ENCODE data around the gene SNX5. TPM values are rescaled to one million over a fixed set of nuclear protein-coding genes. Genes with fewer than 3 reads are reported as not detected.
"Not testable (repeated sequence)": the region's sequence is repeated elsewhere in the genome, so short reads cannot be mapped to it uniquely, and the experiment has no call there.

Gene SNX5
- total RNA-seq, 1 donor from 2014 or later: 82.5 TPM

- no peaks in the 10 kb centered on the region for H3K27me3 Mint-ChIP-seq (ENCODE audit: low read depth)
- peaks cover 2% of the 10 kb centered on the region for H3K36me3 Mint-ChIP-seq (ENCODE audit: low read depth)
- H3K4me1 Mint-ChIP-seq (ENCODE audit: low read depth): peaks cover 95% of the 10 kb centered on the region
- peak overlapping the region; percentile 92 for H3K27ac Mint-ChIP-seq (ENCODE audit: unreplicated experiment)
- TF ChIP-seq, protein P1, sequence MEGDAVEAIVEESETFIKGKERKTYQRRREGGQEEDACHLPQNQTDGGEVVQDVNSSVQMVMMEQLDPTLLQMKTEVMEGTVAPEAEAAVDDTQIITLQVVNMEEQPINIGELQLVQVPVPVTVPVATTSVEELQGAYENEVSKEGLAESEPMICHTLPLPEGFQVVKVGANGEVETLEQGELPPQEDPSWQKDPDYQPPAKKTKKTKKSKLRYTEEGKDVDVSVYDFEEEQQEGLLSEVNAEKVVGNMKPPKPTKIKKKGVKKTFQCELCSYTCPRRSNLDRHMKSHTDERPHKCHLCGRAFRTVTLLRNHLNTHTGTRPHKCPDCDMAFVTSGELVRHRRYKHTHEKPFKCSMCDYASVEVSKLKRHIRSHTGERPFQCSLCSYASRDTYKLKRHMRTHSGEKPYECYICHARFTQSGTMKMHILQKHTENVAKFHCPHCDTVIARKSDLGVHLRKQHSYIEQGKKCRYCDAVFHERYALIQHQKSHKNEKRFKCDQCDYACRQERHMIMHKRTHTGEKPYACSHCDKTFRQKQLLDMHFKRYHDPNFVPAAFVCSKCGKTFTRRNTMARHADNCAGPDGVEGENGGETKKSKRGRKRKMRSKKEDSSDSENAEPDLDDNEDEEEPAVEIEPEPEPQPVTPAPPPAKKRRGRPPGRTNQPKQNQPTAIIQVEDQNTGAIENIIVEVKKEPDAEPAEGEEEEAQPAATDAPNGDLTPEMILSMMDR (IDR thresholded peaks at IDR 0.05): no peak
- DNase-seq (ENCODE audit: low spot score): no peak
- H3K4me3 Mint-ChIP-seq (ENCODE audit: unreplicated experiment): peak overlapping the region; percentile 8
- no peaks in the 10 kb centered on the region for H3K9me3 Mint-ChIP-seq (ENCODE audit: low read depth)
These were observed 7.0 kb downstream of the SNX5 start for GRCh38 chr20:17961587-17961940.

- Mint-ChIP-seq H3K27ac (ENCODE audit: unreplicated experiment) (peak overlapping the region; percentile 92), H3K4me3 (ENCODE audit: unreplicated experiment) (peak overlapping the region; percentile 11), H3K36me3 (ENCODE audit: low read depth) (peaks cover 2% of the 10 kb centered on the region), H3K9me3 (ENCODE audit: low read depth) (no peaks in the 10 kb centered on the region), H3K4me1 (ENCODE audit: low read depth) (peaks cover 97% of the 10 kb centered on the region), H3K27me3 (ENCODE audit: low read depth) (no peaks in the 10 kb centered on the region)
- DNase-seq (ENCODE audit: low spot score): no peak
- TF ChIP-seq, protein P1 (IDR thresholded peaks at IDR 0.05): no peak
These were observed 7.5 kb downstream of the SNX5 start for GRCh38 chr20:17960927-17961586.

- H3K4me1 Mint-ChIP-seq (ENCODE audit: low read depth): peaks cover 97% of the 10 kb centered on the region
- H3K9me3 Mint-ChIP-seq (ENCODE audit: low read depth); H3K27me3 Mint-ChIP-seq (ENCODE audit: low read depth); DNase-seq (ENCODE audit: low spot score); H3K4me3 Mint-ChIP-seq (ENCODE audit: unreplicated experiment); H3K36me3 Mint-ChIP-seq (ENCODE audit: low read depth): not testable (repeated sequence)
- peak overlapping the region; percentile 92 for H3K27ac Mint-ChIP-seq (ENCODE audit: unreplicated experiment)
These were observed 8.2 kb downstream of the SNX5 start for GRCh38 chr20:17960400-17960885.

- no peak for DNase-seq (ENCODE audit: low spot score)
- Mint-ChIP-seq H3K36me3 (ENCODE audit: low read depth) (peaks cover 10% of the 10 kb centered on the region), H3K4me1 (ENCODE audit: low read depth) (peaks cover 95% of the 10 kb centered on the region), H3K4me3 (ENCODE audit: unreplicated experiment) (no peak overlapping the region), H3K27me3 (ENCODE audit: low read depth) (no peaks in the 10 kb centered on the region), H3K27ac (ENCODE audit: unreplicated experiment) (peak overlapping the region; percentile 92), H3K9me3 (ENCODE audit: low read depth) (no peaks in the 10 kb centered on the region)
- TF ChIP-seq, protein P1 (IDR thresholded peaks at IDR 0.05): no peak
These were observed 9.4 kb downstream of the SNX5 start for GRCh38 chr20:17959257-17959627.

DNA sequence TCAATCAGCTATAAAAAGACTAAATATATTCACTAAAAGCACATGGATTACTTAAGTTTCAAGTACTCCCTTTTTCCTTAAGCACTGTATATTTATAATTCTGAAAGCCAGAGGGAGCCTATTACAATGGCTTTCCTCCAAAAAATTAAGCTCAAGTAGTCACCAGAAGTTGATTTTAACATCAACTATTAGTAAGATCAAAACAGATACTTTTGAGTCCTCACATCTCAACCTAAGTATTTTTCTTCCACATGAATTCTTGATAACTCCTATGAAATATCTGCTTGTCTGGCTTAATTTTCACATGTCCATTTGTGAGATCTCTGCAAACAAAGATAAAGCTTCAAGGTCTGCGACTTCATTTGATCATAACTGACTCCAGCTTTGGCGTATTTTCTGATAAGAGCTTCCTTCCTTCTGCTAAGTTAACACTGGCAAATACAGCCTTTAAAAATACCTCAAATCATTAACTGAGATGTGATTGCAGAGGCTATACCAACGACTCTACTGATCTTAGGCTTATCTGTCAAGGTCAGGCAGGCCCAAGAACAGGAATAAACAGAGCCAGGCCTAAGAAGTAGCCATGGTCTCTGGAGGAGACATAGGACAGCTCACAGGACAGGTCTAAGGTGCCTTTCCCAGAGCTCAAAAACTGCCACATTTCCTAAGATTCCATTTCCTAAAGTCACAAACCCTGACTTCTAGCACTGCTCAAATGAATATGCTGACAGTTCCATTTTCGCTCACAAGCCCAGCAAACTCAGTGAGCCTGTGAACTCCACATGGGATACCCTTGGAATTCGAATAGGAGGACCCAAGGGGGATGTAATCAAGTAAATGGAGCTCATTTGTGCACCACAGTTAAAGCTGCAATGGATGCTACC is 10.0 kb downstream of the SNX5 start:
- no peaks in the 10 kb centered on the region for H3K27me3 Mint-ChIP-seq (ENCODE audit: low read depth)
- no peak for DNase-seq (ENCODE audit: low spot score)
- peak overlapping the region; percentile 92 for H3K27ac Mint-ChIP-seq (ENCODE audit: unreplicated experiment)
- H3K36me3 Mint-ChIP-seq (ENCODE audit: low read depth): peaks cover 16% of the 10 kb centered on the region
- no peaks in the 10 kb centered on the region for H3K9me3 Mint-ChIP-seq (ENCODE audit: low read depth)
- no peak overlapping the region for H3K4me3 Mint-ChIP-seq (ENCODE audit: unreplicated experiment)
- TF ChIP-seq, protein P1 (IDR thresholded peaks at IDR 0.05): peak; percentile 73
- peaks cover 94% of the 10 kb centered on the region for H3K4me1 Mint-ChIP-seq (ENCODE audit: low read depth)

All from chondrocyte (in vitro differentiated cells).